Left renal pelvis (tissue), 4 donors: Measurements from ENCODE around the gene JAZF1. TPM values are rescaled to one million over a fixed set of nuclear protein-coding genes. Genes with fewer than 3 reads are reported as not detected.

Experiments used
- DNase-seq, 4 donors: peaks; one replicate each; pipeline ENCODE4 v3.0.0-alpha.2; 2013; ENCODE audit warnings: low read depth in 4 of 4, low spot score in 3 of 4
- polyA plus RNA-seq, 4 donors: library from polyadenylated mRNA; unstranded; fragments of 120-200 nt; gene quantifications; one replicate each; pipeline ENCODE4 v1.2.1, GENCODE V29; 2013; ENCODE audit not compliant: insufficient read length in 4 of 4

The JAZF1 gene
- polyA plus RNA-seq, 4 donors, result 11.1 to 28.8 (median 15.9) TPM

GRCh38 chr7:28078036-28078901 lies 102.3 kb downstream of the JAZF1 start:
- no peak for DNase-seq

GRCh38 chr7:28077616-28078015 lies 103.0 kb downstream of the JAZF1 start:
- no peak for DNase-seq

- no peak for DNase-seq
Measured at GRCh38 chr7:28076423-28077200, 104.0 kb downstream of the JAZF1 start.

GRCh38 chr7:28075674-28076358 lies 104.8 kb downstream of the JAZF1 start:
- no peak for DNase-seq

- no peak for DNase-seq
Measured at GRCh38 chr7:28072876-28073514, 107.6 kb downstream of the JAZF1 start.

- no peak for DNase-seq
Measured at GRCh38 chr7:28071570-28071969, 109.0 kb downstream of the JAZF1 start.

- DNase-seq, result no peak
Measured at GRCh38 chr7:28070297-28071055, 110.1 kb downstream of the JAZF1 start.

GRCh38 chr7:28069807-28070206 lies 110.8 kb downstream of the JAZF1 start:
- peak; percentile 59 to 70 (median 64) for DNase-seq

- DNase-seq, result no peak
Measured at GRCh38 chr7:28069388-28069787, 111.2 kb downstream of the JAZF1 start.

GRCh38 chr7:28068811-28069216 lies 111.8 kb downstream of the JAZF1 start:
- no peak for DNase-seq

- no peak for DNase-seq
Measured at GRCh38 chr7:28067171-28067570, 113.4 kb downstream of the JAZF1 start.

GRCh38 chr7:28065721-28066285 lies 114.8 kb downstream of the JAZF1 start:
- DNase-seq, result no peak

GRCh38 chr7:28065308-28065707 lies 115.3 kb downstream of the JAZF1 start:
- no peak for DNase-seq

GRCh38 chr7:28064437-28064836 lies 116.2 kb downstream of the JAZF1 start:
- DNase-seq, result no peak

GRCh38 chr7:28062197-28062991 lies 118.2 kb downstream of the JAZF1 start:
- peak in 2 of 4 donors; percentile 49 to 52 for DNase-seq

- no peak for DNase-seq
Measured at GRCh38 chr7:28061824-28062196, 118.8 kb downstream of the JAZF1 start.

GRCh38 chr7:28060371-28060950 lies 120.1 kb downstream of the JAZF1 start:
- DNase-seq, result no peak

- DNase-seq, result no peak
Measured at GRCh38 chr7:28055161-28055544, 125.4 kb downstream of the JAZF1 start.
